Smooth muscle cell (in vitro differentiated cells): Measurements from ENCODE around the gene HPCAL1. TPM values are rescaled to one million over a fixed set of nuclear protein-coding genes. Genes with fewer than 3 reads are reported as not detected.

Experiments used
- DNase-seq: peaks from one replicate; lab custom pipeline; 2025; ENCODE audit not compliant: unreplicated experiment; lab: John Stamatoyannopoulos, UW
- H2AFZ ChIP-seq: fragments of 200-600 bp; sonication (generic); 2 replicates; pipeline ENCODE4 v1.6.0; 2016; ENCODE audit warnings: antibody characterized with exemption, low read depth, mild to moderate bottlenecking
- H3F3A ChIP-seq: fragments of 200-600 bp; sonication (generic); 2 replicates; pipeline ENCODE4 v1.6.0; 2017; ENCODE audit warnings: antibody characterized with exemption, low read depth
- H3K27ac ChIP-seq: fragments of 200-600 bp; sonication (generic); 2 replicates; pipeline ENCODE4 v1.5.1; 2016; ENCODE audit warnings: low read depth, mild to moderate bottlenecking
- H3K27me3 ChIP-seq: fragments of 200-600 bp; sonication (generic); 2 replicates; pipeline ENCODE4 v1.6.1; 2016; ENCODE audit warnings: low read depth, mild to moderate bottlenecking
- H3K36me3 ChIP-seq: fragments of 200-600 bp; sonication (generic); 2 replicates; pipeline ENCODE4 v1.5.1; 2016; ENCODE audit warnings: low read depth
- H3K4me1 ChIP-seq: fragments of 200-600 bp; sonication (generic); 2 replicates; pipeline ENCODE4 v1.5.1; 2016; ENCODE audit warnings: low read depth
- H3K4me2 ChIP-seq: fragments of 200-600 bp; sonication (generic); 2 replicates; pipeline ENCODE4 v1.6.0; 2016; ENCODE audit warnings: mild to moderate bottlenecking
- H3K4me3 ChIP-seq: fragments of 200-600 bp; sonication (generic); 2 replicates; pipeline ENCODE4 v1.5.1; 2016; ENCODE audit warnings: mild to moderate bottlenecking
- H3K79me2 ChIP-seq: fragments of 200-600 bp; sonication (generic); 2 replicates; pipeline ENCODE4 v1.6.0; 2016; ENCODE audit warnings: low read depth, mild to moderate bottlenecking
- H3K9ac ChIP-seq: fragments of 200-600 bp; sonication (generic); 2 replicates; pipeline ENCODE4 v1.6.0; 2016; ENCODE audit warnings: low read depth
- H3K9me3 ChIP-seq: fragments of 200-600 bp; sonication (generic); replicated peaks from 2 replicates; pipeline ENCODE4 v1.5.1; 2016; ENCODE audit warnings: low read depth
- H4K20me1 ChIP-seq: fragments of 200-600 bp; sonication (generic); 2 replicates; pipeline ENCODE4 v1.6.0; 2016; ENCODE audit warnings: low read depth
- WGBS: methylation state at CpG from one replicate; pipeline ENCODE4 v1.1.7; 2016; ENCODE audit warnings: low lambda C conversion rate; 5-methylcytosine and 5-hydroxymethylcytosine counted together
- polyA plus RNA-seq: library from polyadenylated mRNA; unstranded; fragments of >200 nt; fragmentation: Nextera tagmentation; extraction: Ambion mirVana; gene quantifications from 2 replicates; pipeline ENCODE4 v1.2.1, GENCODE V29; 2016
- total RNA-seq: library from RNA; depleted of rRNA; stranded (reverse); fragments of >200 nt; gene quantifications from 2 replicates; pipeline ENCODE4 v1.2.3, GENCODE V29; 2014
- TF ChIP-seq, protein P1 (sequence below): fragments of 200-600 bp; sonication (generic); IDR thresholded peaks from 2 replicates; pipeline ENCODE4 v1.5.1; 2017; ENCODE audit warnings: borderline replicate concordance, mild to moderate bottlenecking, antibody characterized with exemption; ENCODE audit not compliant: insufficient read depth, poor library complexity, severe bottlenecking

Gene HPCAL1
- total and polyA plus RNA-seq, 2 experiments from 2014 or later = 11.7 to 15.8 TPM

GRCh38 chr2:10357193-10358169 is 54.8 kb downstream of the HPCAL1 start:
- WGBS = 93% methylated on average over 24 of the region's 24 CpGs

DNA sequence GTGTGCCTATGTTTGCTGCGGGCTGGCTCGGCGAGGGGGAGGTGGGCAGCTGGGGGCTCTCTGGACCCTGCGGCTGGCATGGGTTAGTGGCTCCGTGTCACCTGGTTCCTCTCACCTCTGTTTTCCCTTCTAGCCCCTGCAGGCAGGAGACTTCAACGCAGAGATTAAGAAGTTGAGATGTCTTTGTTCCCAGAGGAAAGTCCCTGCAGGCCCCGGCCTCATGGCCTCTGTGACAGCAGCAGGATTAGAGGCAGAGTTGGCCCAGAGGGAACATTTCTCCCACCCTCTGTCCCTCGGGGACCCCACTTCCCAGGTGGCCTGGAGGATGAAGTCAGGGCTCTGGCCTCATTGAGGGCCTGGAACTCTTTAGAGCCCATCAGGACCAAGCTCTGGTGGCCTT is 56.5 kb downstream of the HPCAL1 start:
- H3K79me2 ChIP-seq = no peaks in the 10 kb centered on the region
- DNase-seq = no peak
- no peak overlapping the region for H3K9ac ChIP-seq
- no peaks in the 10 kb centered on the region for H3F3A ChIP-seq
- H3K27me3 ChIP-seq = no peaks in the 10 kb centered on the region
- no peak overlapping the region for H3K4me2 ChIP-seq
- TF ChIP-seq, protein P1, sequence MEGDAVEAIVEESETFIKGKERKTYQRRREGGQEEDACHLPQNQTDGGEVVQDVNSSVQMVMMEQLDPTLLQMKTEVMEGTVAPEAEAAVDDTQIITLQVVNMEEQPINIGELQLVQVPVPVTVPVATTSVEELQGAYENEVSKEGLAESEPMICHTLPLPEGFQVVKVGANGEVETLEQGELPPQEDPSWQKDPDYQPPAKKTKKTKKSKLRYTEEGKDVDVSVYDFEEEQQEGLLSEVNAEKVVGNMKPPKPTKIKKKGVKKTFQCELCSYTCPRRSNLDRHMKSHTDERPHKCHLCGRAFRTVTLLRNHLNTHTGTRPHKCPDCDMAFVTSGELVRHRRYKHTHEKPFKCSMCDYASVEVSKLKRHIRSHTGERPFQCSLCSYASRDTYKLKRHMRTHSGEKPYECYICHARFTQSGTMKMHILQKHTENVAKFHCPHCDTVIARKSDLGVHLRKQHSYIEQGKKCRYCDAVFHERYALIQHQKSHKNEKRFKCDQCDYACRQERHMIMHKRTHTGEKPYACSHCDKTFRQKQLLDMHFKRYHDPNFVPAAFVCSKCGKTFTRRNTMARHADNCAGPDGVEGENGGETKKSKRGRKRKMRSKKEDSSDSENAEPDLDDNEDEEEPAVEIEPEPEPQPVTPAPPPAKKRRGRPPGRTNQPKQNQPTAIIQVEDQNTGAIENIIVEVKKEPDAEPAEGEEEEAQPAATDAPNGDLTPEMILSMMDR = no peak
- H3K4me3 ChIP-seq = no peak overlapping the region
- H3K9me3 ChIP-seq = no peaks in the 10 kb centered on the region
- no peak overlapping the region for H2AFZ ChIP-seq
- H3K36me3 ChIP-seq = no peaks in the 10 kb centered on the region
- H3K27ac ChIP-seq = no peak overlapping the region
- no peaks in the 10 kb centered on the region for H4K20me1 ChIP-seq
- H3K4me1 ChIP-seq = peaks cover 11% of the 10 kb centered on the region
- 89% methylated on average over 8 of the region's 8 CpGs for WGBS

More at GRCh38 chr2:10357193-10358169, 54.8 kb downstream of the HPCAL1 start:
- H3K27ac ChIP-seq = no peak overlapping the region
- no peaks in the 10 kb centered on the region for H3F3A ChIP-seq
- no peak for DNase-seq
- H3K9ac ChIP-seq = no peak overlapping the region
- no peaks in the 10 kb centered on the region for H3K27me3 ChIP-seq
- H3K79me2 ChIP-seq = no peaks in the 10 kb centered on the region
- H3K4me2 ChIP-seq = no peak overlapping the region
- H4K20me1 ChIP-seq = no peaks in the 10 kb centered on the region
- no peak overlapping the region for H2AFZ ChIP-seq
- H3K4me1 ChIP-seq = peaks cover 11% of the 10 kb centered on the region
- H3K4me3 ChIP-seq = no peak overlapping the region
- TF ChIP-seq, protein P1 = no peak
- no peaks in the 10 kb centered on the region for H3K9me3 ChIP-seq
- no peaks in the 10 kb centered on the region for H3K36me3 ChIP-seq

DNA sequence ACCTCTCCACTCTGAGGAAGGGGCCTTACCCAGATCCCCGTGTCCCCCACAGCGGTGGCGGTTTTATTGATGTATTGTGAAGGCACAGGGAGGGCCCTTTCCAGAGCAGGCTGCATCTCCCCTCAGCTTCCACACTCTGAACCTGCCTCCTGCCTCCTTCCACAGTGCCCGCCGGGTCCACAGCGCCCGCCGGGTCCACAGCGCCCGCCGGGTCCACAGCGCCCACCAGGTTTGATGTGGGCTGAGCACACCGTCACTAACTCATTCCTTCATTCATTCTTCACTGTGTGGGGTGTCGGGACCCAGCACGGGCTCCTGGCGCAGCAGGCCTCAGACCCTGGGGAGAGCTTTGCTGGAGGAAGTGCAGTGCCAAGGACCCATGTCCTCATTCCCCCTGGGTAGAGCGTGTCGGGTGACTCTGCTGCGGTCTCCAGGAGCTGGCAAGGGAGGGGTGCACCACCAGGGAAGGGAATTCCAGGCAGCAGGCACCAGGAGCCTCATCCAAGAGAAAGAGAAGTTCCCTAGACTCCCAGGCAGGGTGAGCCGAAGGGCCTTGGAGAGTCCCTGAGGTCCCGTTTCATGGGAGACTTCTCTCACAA is 57.1 kb downstream of the HPCAL1 start:
- Histone ChIP-seq H3K79me2 (no peaks in the 10 kb centered on the region), H2AFZ (no peak overlapping the region)

More for the DNA sequence above, 57.1 kb downstream of the HPCAL1 start:
- H3K9ac ChIP-seq = no peak overlapping the region
- H3K9me3 ChIP-seq = no peaks in the 10 kb centered on the region
- no peak overlapping the region for H3K27ac ChIP-seq
- H3K4me3 ChIP-seq = no peak overlapping the region
- H3K4me2 ChIP-seq = no peak overlapping the region
- no peaks in the 10 kb centered on the region for H3F3A ChIP-seq
- H3K27me3 ChIP-seq = no peaks in the 10 kb centered on the region
- no peak for DNase-seq
- 95% methylated on average over 21 of the region's 21 CpGs for WGBS
- no peaks in the 10 kb centered on the region for H4K20me1 ChIP-seq
- peaks cover 11% of the 10 kb centered on the region for H3K4me1 ChIP-seq
- TF ChIP-seq, protein P1 = no peak
- H3K36me3 ChIP-seq = no peaks in the 10 kb centered on the region
